PC-9 (cell line): ENCODE results near the gene PPHLN1. TPM values are rescaled to one million over a fixed set of nuclear protein-coding genes. Genes with fewer than 3 reads are reported as not detected.

Source experiments
- BruUV-seq: library from RNA; stranded (reverse); fragments of 400-500 nt; replicated peaks from 2 replicates; lab custom pipeline; 2021; lab: Mats Ljungman, UMichigan
- CTCF ChIA-PET: fragments of 300-600 bp; sonication (Branson Sonifier 250); formaldehyde crosslinking; loops from one replicate; lab custom pipeline; 2022; ENCODE audit warnings: antibody characterized with exemption; lab: Charles Lee
- POLR2A ChIA-PET: fragments of 300-600 bp; sonication (Branson Sonifier 250); formaldehyde crosslinking; loops from one replicate; lab custom pipeline; 2022; ENCODE audit warnings: antibody characterized with exemption; ENCODE audit not compliant: unreplicated experiment; lab: Charles Lee
- DNase-seq, 2 experiments: peaks; one replicate each; pipeline versions ENCODE4 v3.0.0 to v3.0.0-alpha.2; 2015 to 2022; ENCODE audit warnings: mixed read lengths in 1 of 2
- H2AFZ ChIP-seq: fragments of 200-600 bp; sonication (generic); 2 replicates; pipeline ENCODE4 v1.8.1; 2017; ENCODE audit warnings: antibody characterized with exemption
- H3F3A ChIP-seq: fragments of 200-600 bp; sonication (generic); 2 replicates; pipeline ENCODE4 v1.8.1; 2017; ENCODE audit warnings: antibody characterized with exemption, mild to moderate bottlenecking, low read depth; ENCODE audit not compliant: insufficient read depth
- H3K27ac ChIP-seq: fragments of 200-600 bp; sonication (generic); 2 replicates; pipeline ENCODE4 v1.6.1; 2016; ENCODE audit warnings: mixed run types
- H3K27me3 ChIP-seq: fragments of 200-600 bp; sonication (generic); 2 replicates; pipeline ENCODE4 v1.6.1; 2016; ENCODE audit warnings: low read depth, mixed run types; ENCODE audit not compliant: insufficient read depth
- H3K36me3 ChIP-seq: fragments of 200-600 bp; sonication (generic); 2 replicates; pipeline ENCODE4 v1.6.1; 2016; ENCODE audit warnings: low read depth, mixed run types
- H3K4me1 ChIP-seq: fragments of 200-600 bp; sonication (generic); replicated peaks from 2 replicates; pipeline ENCODE4 v1.6.1; 2016; ENCODE audit warnings: mixed run types; ENCODE audit not compliant: insufficient read depth
- H3K4me2 ChIP-seq: fragments of 200-600 bp; sonication (generic); 2 replicates; pipeline ENCODE4 v1.6.1; 2017; ENCODE audit warnings: mixed run types
- H3K4me3 ChIP-seq: fragments of 200-600 bp; sonication (generic); 2 replicates; pipeline ENCODE4 v1.6.1; 2016; ENCODE audit warnings: mixed run types
- H3K79me2 ChIP-seq: fragments of 200-600 bp; sonication (generic); 2 replicates; pipeline ENCODE4 v1.6.1; 2017; ENCODE audit warnings: low read depth, mixed run types
- H3K9me2 ChIP-seq: fragments of 200-600 bp; sonication (generic); 2 replicates; pipeline ENCODE4 v1.8.1; 2017; ENCODE audit warnings: mild to moderate bottlenecking; ENCODE audit not compliant: insufficient read depth
- H3K9me3 ChIP-seq: fragments of 200-600 bp; sonication (generic); 2 replicates; pipeline ENCODE4 v1.8.1; 2016; ENCODE audit warnings: low read depth; ENCODE audit not compliant: insufficient read depth
- H4K20me1 ChIP-seq: fragments of 200-600 bp; sonication (generic); 2 replicates; pipeline ENCODE4 v1.8.1; 2017; ENCODE audit not compliant: insufficient read depth
- EZH2 ChIP-seq: fragments of 200-600 bp; sonication (generic); IDR thresholded peaks from 2 replicates; pipeline ENCODE4 v1.8.0; 2017; ENCODE audit warnings: antibody characterized with exemption, low read depth
- intact Hi-C: fragments of 100-400 bp; cut with micrococcal nuclease; formaldehyde crosslinking; loops from one replicate; pipeline ENCODE4 v1.10.0; 2022; ENCODE audit not compliant: unreplicated experiment
- total RNA-seq: library from RNA; stranded (reverse); gene quantifications from 2 replicates; pipeline ENCODE4 v1.2.3, GENCODE V29; 2021
- TF ChIP-seq, protein P1 (sequence below): fragments of 200-600 bp; sonication (generic); conservative IDR thresholded peaks from 2 replicates; pipeline ENCODE4 v1.6.1; 2017; ENCODE audit warnings: mixed run types, antibody characterized with exemption, mild to moderate bottlenecking, moderate library complexity

Gene PPHLN1
- total RNA-seq, 1 experiment from 2014 or later, result 61.9 TPM

DNA sequence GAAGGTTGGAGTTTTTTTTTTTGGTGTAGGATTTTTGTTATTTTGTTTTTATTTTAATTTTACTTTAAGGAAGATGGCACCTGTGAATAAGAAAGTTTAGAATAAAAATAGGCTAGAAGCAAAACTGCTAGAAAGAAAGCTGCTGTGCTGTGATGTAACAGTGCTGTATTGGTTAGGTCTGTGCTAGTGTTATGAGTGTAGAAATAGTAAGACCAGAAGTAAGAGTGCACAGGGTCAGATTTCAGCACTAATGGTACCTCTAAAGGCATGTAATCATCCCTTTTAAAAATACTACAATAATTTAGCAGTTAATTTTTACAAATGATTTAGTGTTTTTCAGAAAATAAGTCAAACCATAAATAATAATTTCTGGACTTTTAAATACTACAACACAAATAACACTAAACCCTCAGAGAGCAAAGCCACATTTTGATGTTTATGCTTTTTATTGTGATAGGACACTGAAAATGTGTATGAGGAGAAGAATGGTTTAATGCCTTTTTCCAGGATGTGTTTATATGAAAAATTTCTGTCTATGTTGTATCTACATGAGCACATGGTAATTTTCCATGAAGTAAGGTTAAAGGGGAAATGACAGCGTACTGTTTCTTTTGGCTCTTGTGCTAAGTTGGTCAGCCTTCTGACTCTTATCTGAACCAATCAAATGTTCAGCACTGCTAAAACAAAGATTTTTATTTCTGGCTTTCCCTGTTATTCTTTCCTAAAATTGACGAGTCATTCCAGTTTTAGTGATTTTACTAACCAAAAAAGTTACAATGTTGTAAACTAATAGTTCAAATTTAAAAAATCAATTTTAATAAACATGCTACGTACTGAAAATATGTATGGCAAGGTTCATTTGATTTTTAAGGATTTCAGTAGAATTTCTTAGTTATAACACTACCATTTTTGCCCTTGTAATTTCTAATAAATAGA is 96.1 kb downstream of the PPHLN1 start:
- H3K4me3 ChIP-seq, result no peak overlapping the region
- no peaks in the 10 kb centered on the region; the same call in 1 of the 2 replicates for H4K20me1 ChIP-seq
- H3K4me1 ChIP-seq, result 0 out of 2 replicates have a peak, but pooled peaks cover 6% of the 10 kb centered on the region
- CTCF ChIA-PET, result no interaction called here
- no peaks in the 10 kb centered on the region for H3K36me3 ChIP-seq
- intact Hi-C loops, result no loop called here
- no peaks in the 10 kb centered on the region for H3K9me2 ChIP-seq
- H2AFZ ChIP-seq, result no peak overlapping the region
- H3K27ac ChIP-seq, result no peak overlapping the region
- no peak for DNase-seq
- no peak for TF ChIP-seq EZH2
- TF ChIP-seq, protein P1, sequence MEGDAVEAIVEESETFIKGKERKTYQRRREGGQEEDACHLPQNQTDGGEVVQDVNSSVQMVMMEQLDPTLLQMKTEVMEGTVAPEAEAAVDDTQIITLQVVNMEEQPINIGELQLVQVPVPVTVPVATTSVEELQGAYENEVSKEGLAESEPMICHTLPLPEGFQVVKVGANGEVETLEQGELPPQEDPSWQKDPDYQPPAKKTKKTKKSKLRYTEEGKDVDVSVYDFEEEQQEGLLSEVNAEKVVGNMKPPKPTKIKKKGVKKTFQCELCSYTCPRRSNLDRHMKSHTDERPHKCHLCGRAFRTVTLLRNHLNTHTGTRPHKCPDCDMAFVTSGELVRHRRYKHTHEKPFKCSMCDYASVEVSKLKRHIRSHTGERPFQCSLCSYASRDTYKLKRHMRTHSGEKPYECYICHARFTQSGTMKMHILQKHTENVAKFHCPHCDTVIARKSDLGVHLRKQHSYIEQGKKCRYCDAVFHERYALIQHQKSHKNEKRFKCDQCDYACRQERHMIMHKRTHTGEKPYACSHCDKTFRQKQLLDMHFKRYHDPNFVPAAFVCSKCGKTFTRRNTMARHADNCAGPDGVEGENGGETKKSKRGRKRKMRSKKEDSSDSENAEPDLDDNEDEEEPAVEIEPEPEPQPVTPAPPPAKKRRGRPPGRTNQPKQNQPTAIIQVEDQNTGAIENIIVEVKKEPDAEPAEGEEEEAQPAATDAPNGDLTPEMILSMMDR, result no peak
- H3F3A ChIP-seq, result no peaks in the 10 kb centered on the region
- H3K4me2 ChIP-seq, result no peak overlapping the region
- no TSS peak for BruUV-seq
- H3K27me3 ChIP-seq, result no peaks in the 10 kb centered on the region
- POLR2A ChIA-PET, result no interaction called here
- H3K79me2 ChIP-seq, result no peaks in the 10 kb centered on the region
- H3K9me3 ChIP-seq, result no peaks in the 10 kb centered on the region

DNA sequence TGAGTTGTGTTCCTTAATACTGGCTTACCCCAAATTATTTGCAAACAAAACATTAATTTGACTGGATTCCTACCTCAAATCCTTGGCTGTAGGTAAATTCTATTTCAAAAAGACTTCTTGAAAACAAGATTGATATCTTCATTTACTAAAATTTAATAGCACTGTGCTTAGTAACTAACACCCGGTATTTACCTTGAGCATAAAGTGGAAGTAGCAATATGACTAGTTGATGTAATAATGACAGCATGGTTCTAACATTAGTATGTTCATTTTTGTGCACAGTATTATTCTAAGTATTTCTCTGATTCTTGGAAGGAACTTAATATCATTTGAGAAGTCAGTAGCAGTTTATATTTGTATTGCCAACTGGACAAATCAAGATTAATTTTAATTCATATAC is 96.8 kb downstream of the PPHLN1 start:
- 0 out of 2 replicates have a peak, but pooled peaks cover 6% of the 10 kb centered on the region for H3K4me1 ChIP-seq
- H3K79me2 ChIP-seq, result no peaks in the 10 kb centered on the region
- H3K36me3 ChIP-seq, result no peaks in the 10 kb centered on the region
- H3F3A ChIP-seq, result no peaks in the 10 kb centered on the region
- H4K20me1 ChIP-seq, result no peaks in the 10 kb centered on the region; the same call in 1 of the 2 replicates
- ChIA-PET POLR2A (interaction anchor here (0.6 kb wide), 1 partner anchor 1382 kb away, joined by 3 read pairs; no protein-coding TSS in a partner anchor), CTCF (no interaction called here)
- H2AFZ ChIP-seq, result no peak overlapping the region
- TF ChIP-seq, protein P1, result no peak
- TF ChIP-seq EZH2, result no peak
- H3K27ac ChIP-seq, result no peak overlapping the region
- intact Hi-C loops, result no loop called here
- DNase-seq, result no peak
- H3K4me2 ChIP-seq, result no peak overlapping the region
- no peak overlapping the region for H3K4me3 ChIP-seq
- no peaks in the 10 kb centered on the region; the same call in 1 of the 2 replicates for H3K9me2 ChIP-seq
- H3K27me3 ChIP-seq, result no peaks in the 10 kb centered on the region
- BruUV-seq, result no TSS peak
- H3K9me3 ChIP-seq, result 0 out of 2 replicates have a peak, but pooled peaks cover under 1% of the 10 kb centered on the region

DNA sequence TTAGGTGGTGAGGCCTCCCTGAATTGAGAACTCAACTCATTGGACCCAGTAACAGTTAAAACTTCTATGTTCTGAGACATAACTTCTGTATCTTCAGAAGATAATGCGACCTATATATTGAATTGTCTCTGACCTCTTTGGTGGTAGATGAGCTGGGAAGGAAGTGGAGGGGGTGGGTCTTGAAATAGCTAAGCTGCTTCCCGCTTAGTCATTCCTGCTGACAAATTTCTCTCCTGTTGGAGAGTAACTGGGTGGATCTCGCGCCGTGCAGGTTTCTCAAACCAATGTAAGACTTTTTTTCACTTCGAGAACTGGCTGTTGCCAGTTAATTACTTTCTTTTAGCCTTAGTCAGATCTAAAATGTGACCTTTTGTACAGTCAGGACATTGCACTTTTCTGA is 100.8 kb downstream of the PPHLN1 start:
- POLR2A ChIA-PET, result interaction anchor here (0.6 kb wide), 1 partner anchor 770 kb away, joined by 7 read pairs; no protein-coding TSS in a partner anchor
- no peak overlapping the region for H3K27ac ChIP-seq
- H4K20me1 ChIP-seq, result no peaks in the 10 kb centered on the region
- no peak overlapping the region for H2AFZ ChIP-seq
- no peaks in the 10 kb centered on the region for H3F3A ChIP-seq
- no peaks in the 10 kb centered on the region for H3K27me3 ChIP-seq
- intact Hi-C loops, result no loop called here
- H3K79me2 ChIP-seq, result no peaks in the 10 kb centered on the region
- DNase-seq, result peak; percentile 36 to 48
- no TSS peak for BruUV-seq
- 0 out of 2 replicates have a peak, but pooled peaks cover 6% of the 10 kb centered on the region for H3K4me1 ChIP-seq
- TF ChIP-seq EZH2, result no peak
- TF ChIP-seq, protein P1, result no peak
- H3K4me3 ChIP-seq, result no peak overlapping the region
- H3K9me2 ChIP-seq, result no peaks in the 10 kb centered on the region; the same call in 1 of the 2 replicates
- no peak overlapping the region for H3K4me2 ChIP-seq
- CTCF ChIA-PET, result no interaction called here
- H3K36me3 ChIP-seq, result no peaks in the 10 kb centered on the region
- 0 out of 2 replicates have a peak, but pooled peaks cover 4% of the 10 kb centered on the region for H3K9me3 ChIP-seq
